Measurements from ENCODE around the gene CHCHD5. TPM values are rescaled to one million over a fixed set of nuclear protein-coding genes. Genes with fewer than 3 reads are reported as not detected.

CHCHD5 gene
- polyA plus RNA-seq, 3 donors: 37.1 to 77.3 (median 56.2) TPM

- DNase-seq: no peak
- no peaks in the 10 kb centered on the region for H3K36me3 Mint-ChIP-seq
- no peaks in the 10 kb centered on the region for H3K36me3 ChIP-seq (replicated peaks in 1 of 2; ENCODE audit: control insufficient read depth in 1 of 2, insufficient read depth in 2 of 2, low read length in 2 of 2)
- no peak overlapping the region for H3K27ac ChIP-seq (ENCODE audit: low read depth in 1 of 2, low read length in 2 of 2)
- no peak overlapping the region for H3K27ac Mint-ChIP-seq
- H3K27me3 Mint-ChIP-seq (ENCODE audit: low read depth in 3 of 3): peaks cover 0 to 2% (median 0%) of the 10 kb centered on the region in 3 donors
- no peak overlapping the region for H3K4me3 ChIP-seq (replicated peaks in 1 of 3; ENCODE audit: low read depth in 2 of 3, low read length in 3 of 3)
- no peak overlapping the region for H2AFZ ChIP-seq (ENCODE audit: insufficient read depth, low read depth, low read length, poor library complexity, severe bottlenecking)
- TF ChIP-seq CTCF (IDR thresholded peaks at IDR 0.05): no peak
- H3K9me3 ChIP-seq (replicated peaks in 1 of 2; ENCODE audit: control insufficient read depth in 1 of 2, insufficient read depth in 1 of 2, low read length in 2 of 2): no peaks in the 10 kb centered on the region
- H3K4me1 ChIP-seq (ENCODE audit: control insufficient read depth in 1 of 2, insufficient read depth in 2 of 2, low read length in 2 of 2): no peaks in the 10 kb centered on the region
- intact Hi-C loops (cut with micrococcal nuclease): no loop called here
- H3K79me2 ChIP-seq (ENCODE audit: insufficient read depth, low read length): no peaks in the 10 kb centered on the region
- peaks cover 0 to 4% (median 3%) of the 10 kb centered on the region in 7 donors for H3K9me3 Mint-ChIP-seq
- no peak overlapping the region for H3K9ac ChIP-seq (ENCODE audit: insufficient read depth, low read length, poor library complexity, severe bottlenecking)
- H3K4me3 Mint-ChIP-seq: no peak overlapping the region
- WGBS (ENCODE audit: insufficient coverage): 97% methylated on average over 5 of the region's 5 CpGs
- no peaks in the 10 kb centered on the region for H3K27me3 ChIP-seq (ENCODE audit: control insufficient read depth in 2 of 2, insufficient read depth in 2 of 2, low read length in 2 of 2)
- H4K20me1 ChIP-seq (ENCODE audit: insufficient read depth, low read length): no peaks in the 10 kb centered on the region
- no peaks in the 10 kb centered on the region for H3K4me1 Mint-ChIP-seq
- no peak overlapping the region for H3K4me2 ChIP-seq (replicated peaks; ENCODE audit: extremely low read depth, low read length, poor library complexity, severe bottlenecking)
Observed at GRCh38 chr2:112605926-112606325, 21.5 kb downstream of the CHCHD5 start.

GRCh38 chr2:112606547-112606946 lies 22.1 kb downstream of the CHCHD5 start:
- Mint-ChIP-seq H3K27me3 (ENCODE audit: low read depth in 3 of 3) (peaks cover 0 to 2% (median 0%) of the 10 kb centered on the region in 3 donors), H3K4me1 (no peaks in the 10 kb centered on the region), H3K9me3 (peaks cover 0 to 4% (median 3%) of the 10 kb centered on the region in 7 donors), H3K36me3 (no peaks in the 10 kb centered on the region), H3K4me3 (no peak overlapping the region), H3K27ac (no peak overlapping the region)
- DNase-seq: no peak
- H3K4me2 ChIP-seq (replicated peaks; ENCODE audit: extremely low read depth, low read length, poor library complexity, severe bottlenecking): no peak overlapping the region
- H3K4me1 ChIP-seq (ENCODE audit: control insufficient read depth in 1 of 2, insufficient read depth in 2 of 2, low read length in 2 of 2): no peaks in the 10 kb centered on the region
- no peak overlapping the region for H3K27ac ChIP-seq (ENCODE audit: low read depth in 1 of 2, low read length in 2 of 2)
- H3K4me3 ChIP-seq (replicated peaks in 1 of 3; ENCODE audit: low read depth in 2 of 3, low read length in 3 of 3): no peak overlapping the region
- intact Hi-C loops (cut with micrococcal nuclease): no loop called here
- no peak overlapping the region for H3K9ac ChIP-seq (ENCODE audit: insufficient read depth, low read length, poor library complexity, severe bottlenecking)
- H2AFZ ChIP-seq (ENCODE audit: insufficient read depth, low read depth, low read length, poor library complexity, severe bottlenecking): no peak overlapping the region
- no peaks in the 10 kb centered on the region for H4K20me1 ChIP-seq (ENCODE audit: insufficient read depth, low read length)
- WGBS (ENCODE audit: insufficient coverage): 91% methylated on average over 3 of the region's 4 CpGs
- no peaks in the 10 kb centered on the region for H3K9me3 ChIP-seq (replicated peaks in 1 of 2; ENCODE audit: control insufficient read depth in 1 of 2, insufficient read depth in 1 of 2, low read length in 2 of 2)
- TF ChIP-seq CTCF (IDR thresholded peaks at IDR 0.05): no peak
- no peaks in the 10 kb centered on the region for H3K27me3 ChIP-seq (ENCODE audit: control insufficient read depth in 2 of 2, insufficient read depth in 2 of 2, low read length in 2 of 2)
- H3K36me3 ChIP-seq (replicated peaks in 1 of 2; ENCODE audit: control insufficient read depth in 1 of 2, insufficient read depth in 2 of 2, low read length in 2 of 2): no peaks in the 10 kb centered on the region
- H3K79me2 ChIP-seq (ENCODE audit: insufficient read depth, low read length): no peaks in the 10 kb centered on the region

Data from CD14-positive monocyte (primary cell).